ENCODE measurements around the gene ELOB.

The ELOB gene

DNA sequence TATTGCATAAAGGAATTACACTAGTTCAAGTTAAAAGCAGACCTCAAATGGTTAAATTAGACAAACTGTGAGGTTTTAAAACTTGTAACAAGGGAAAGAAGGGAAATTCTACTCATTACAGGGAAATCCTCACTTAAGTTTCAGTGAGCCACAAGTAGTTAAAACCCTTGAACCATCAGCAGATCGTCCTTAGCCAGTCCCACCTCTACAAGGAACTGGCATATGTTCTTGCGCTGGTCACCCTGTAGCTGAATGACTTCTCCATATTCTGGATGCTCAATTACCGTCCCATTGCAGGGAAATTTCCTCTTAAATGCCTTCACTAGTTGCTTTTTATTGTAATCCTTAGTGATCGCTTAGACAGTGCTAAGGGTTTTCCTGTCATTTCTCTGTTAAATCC lies 45.4 kb upstream of the ELOB start:
- TF ChIP-seq TAF1 (IDR thresholded peaks at IDR 0.05; ENCODE audit: borderline replicate concordance, insufficient read depth, low read length) (no peak), SIN3A (IDR thresholded peaks at IDR 0.05; ENCODE audit: borderline replicate concordance, insufficient read depth, low read length) (no peak), POLR2AphosphoS5 (IDR thresholded peaks at IDR 0.05; ENCODE audit: low read depth, low read length) (no peak), FOXP2 (optimal IDR thresholded peaks at IDR 0.05; ENCODE audit: borderline replicate concordance, extremely low read depth, extremely low read length, insufficient read depth) (no peak)
- TF ChIP-seq, protein P1, sequence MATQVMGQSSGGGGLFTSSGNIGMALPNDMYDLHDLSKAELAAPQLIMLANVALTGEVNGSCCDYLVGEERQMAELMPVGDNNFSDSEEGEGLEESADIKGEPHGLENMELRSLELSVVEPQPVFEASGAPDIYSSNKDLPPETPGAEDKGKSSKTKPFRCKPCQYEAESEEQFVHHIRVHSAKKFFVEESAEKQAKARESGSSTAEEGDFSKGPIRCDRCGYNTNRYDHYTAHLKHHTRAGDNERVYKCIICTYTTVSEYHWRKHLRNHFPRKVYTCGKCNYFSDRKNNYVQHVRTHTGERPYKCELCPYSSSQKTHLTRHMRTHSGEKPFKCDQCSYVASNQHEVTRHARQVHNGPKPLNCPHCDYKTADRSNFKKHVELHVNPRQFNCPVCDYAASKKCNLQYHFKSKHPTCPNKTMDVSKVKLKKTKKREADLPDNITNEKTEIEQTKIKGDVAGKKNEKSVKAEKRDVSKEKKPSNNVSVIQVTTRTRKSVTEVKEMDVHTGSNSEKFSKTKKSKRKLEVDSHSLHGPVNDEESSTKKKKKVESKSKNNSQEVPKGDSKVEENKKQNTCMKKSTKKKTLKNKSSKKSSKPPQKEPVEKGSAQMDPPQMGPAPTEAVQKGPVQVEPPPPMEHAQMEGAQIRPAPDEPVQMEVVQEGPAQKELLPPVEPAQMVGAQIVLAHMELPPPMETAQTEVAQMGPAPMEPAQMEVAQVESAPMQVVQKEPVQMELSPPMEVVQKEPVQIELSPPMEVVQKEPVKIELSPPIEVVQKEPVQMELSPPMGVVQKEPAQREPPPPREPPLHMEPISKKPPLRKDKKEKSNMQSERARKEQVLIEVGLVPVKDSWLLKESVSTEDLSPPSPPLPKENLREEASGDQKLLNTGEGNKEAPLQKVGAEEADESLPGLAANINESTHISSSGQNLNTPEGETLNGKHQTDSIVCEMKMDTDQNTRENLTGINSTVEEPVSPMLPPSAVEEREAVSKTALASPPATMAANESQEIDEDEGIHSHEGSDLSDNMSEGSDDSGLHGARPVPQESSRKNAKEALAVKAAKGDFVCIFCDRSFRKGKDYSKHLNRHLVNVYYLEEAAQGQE (IDR thresholded peaks at IDR 0.05; ENCODE audit: insufficient read depth in 1 of 2, low read depth in 2 of 2, low read length in 2 of 2): no peak

DNA sequence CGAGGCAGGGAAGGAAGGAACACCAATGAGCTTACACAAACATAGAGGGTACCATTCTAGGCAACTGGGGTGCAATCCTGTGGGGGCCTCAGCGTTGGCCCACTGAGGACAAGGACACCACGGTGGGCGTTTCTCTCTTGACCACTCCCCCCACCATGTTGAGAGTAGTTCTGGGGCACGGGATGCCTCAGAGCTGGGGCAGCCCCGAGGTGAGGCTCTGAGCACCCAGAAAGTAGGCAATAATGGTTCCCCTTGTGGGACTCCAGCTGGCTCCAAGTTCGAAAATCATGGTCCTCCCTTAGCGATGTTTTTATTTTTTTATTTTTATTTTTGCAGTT lies 45.0 kb upstream of the ELOB start:
- TF ChIP-seq POLR2AphosphoS5 (IDR thresholded peaks at IDR 0.05; ENCODE audit: low read depth, low read length): no peak

DNA sequence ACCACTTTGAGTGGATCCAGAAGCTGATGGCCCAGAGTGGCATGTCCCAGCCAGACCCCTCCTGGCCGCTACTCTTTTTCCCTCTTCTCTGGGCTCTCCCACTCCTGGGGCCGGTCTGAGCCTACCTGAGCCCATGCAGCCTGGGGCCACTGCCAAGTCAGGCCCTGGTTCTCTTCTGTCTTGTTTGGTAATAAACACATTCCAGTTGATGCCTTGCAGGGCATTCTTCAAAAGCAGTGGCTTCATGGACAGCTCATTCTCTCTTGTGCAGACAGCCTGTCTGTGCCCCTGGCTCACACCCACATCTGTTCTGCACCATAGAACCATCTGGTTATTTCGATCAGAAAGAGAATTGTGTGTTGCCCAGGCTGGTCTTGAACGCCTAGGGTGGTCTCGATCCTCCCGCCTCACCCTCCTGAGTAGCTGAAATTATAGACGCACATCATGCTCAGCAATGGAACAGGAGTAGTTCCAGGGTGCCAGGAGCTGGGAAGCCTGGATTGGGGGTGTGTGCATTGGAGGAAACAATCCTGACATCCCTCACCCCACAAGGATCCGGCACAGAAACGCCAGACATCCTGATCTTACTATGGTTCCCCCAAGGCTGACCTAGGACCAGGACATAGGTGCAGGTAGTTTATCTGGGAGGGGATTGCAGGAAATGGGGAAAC lies 44.5 kb upstream of the ELOB start:
- TF ChIP-seq SIN3A (IDR thresholded peaks at IDR 0.05; ENCODE audit: borderline replicate concordance, insufficient read depth, low read length) (no peak), FOXP2 (optimal IDR thresholded peaks at IDR 0.05; ENCODE audit: borderline replicate concordance, extremely low read depth, extremely low read length, insufficient read depth) (no peak), POLR2AphosphoS5 (IDR thresholded peaks at IDR 0.05; ENCODE audit: low read depth, low read length) (no peak), TAF1 (IDR thresholded peaks at IDR 0.05; ENCODE audit: borderline replicate concordance, insufficient read depth, low read length) (no peak)
- TF ChIP-seq, protein P1 (IDR thresholded peaks at IDR 0.05; ENCODE audit: insufficient read depth in 1 of 2, low read depth in 2 of 2, low read length in 2 of 2): no peak

GRCh38 chr16:2820836-2821486 lies 43.9 kb upstream of the ELOB start:
- TF ChIP-seq, protein P1 (IDR thresholded peaks at IDR 0.05; ENCODE audit: insufficient read depth in 1 of 2, low read depth in 2 of 2, low read length in 2 of 2): no peak
- TF ChIP-seq TAF1 (IDR thresholded peaks at IDR 0.05; ENCODE audit: borderline replicate concordance, insufficient read depth, low read length): no peak
- TF ChIP-seq FOXP2 (optimal IDR thresholded peaks at IDR 0.05; ENCODE audit: borderline replicate concordance, extremely low read depth, extremely low read length, insufficient read depth): no peak
- TF ChIP-seq SIN3A (IDR thresholded peaks at IDR 0.05; ENCODE audit: borderline replicate concordance, insufficient read depth, low read length): no peak
- TF ChIP-seq POLR2AphosphoS5 (IDR thresholded peaks at IDR 0.05; ENCODE audit: low read depth, low read length): no peak

DNA sequence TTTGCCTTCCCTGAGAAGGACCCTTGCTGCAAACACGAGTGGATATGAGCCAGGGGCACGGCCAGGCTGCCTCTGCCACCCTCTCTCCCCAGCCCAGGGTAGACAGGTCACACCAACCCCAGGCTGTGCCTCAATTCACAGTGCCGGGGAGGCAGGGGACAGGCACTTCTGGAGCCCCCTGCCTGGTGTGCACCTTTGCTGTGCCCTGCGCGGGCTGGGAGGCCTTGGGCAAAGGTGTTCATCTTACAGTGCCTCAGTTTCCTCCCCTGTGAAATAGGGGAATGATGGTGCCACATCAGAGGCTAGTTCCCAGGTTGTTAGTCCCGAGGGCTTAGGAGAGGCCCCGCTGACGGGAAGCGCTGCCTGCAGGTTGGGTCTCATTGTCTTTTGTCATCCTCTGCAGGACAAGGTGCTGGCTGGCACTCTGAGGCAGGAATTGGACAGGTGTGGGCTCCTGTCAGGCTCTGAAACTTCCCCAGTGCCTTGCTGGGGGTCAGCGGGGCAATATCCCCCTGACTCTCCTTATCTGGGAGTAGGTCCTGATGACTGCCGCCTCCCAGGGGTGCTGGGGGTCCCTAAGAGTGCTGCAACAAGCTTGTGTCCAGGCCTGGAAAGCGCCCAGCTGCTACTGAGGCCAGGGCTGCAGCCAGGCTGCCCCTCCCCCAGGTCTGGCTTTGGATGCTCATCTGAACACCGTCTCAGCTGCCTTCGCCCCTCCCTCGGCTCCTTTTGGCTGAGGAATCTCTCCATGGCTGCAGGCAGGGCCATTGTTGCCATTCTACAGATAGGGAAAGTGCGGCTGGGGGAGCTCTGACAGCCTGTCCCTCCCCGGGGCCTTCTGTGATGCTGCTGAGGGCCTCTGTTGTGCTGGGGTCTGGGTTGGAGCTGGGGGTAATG lies 43.1 kb upstream of the ELOB start:
- TF ChIP-seq TAF1 (IDR thresholded peaks at IDR 0.05; ENCODE audit: borderline replicate concordance, insufficient read depth, low read length): no peak
- TF ChIP-seq, protein P1 (IDR thresholded peaks at IDR 0.05; ENCODE audit: insufficient read depth in 1 of 2, low read depth in 2 of 2, low read length in 2 of 2): no peak
- no peak for TF ChIP-seq SIN3A (IDR thresholded peaks at IDR 0.05; ENCODE audit: borderline replicate concordance, insufficient read depth, low read length)
